Smooth muscle cell (in vitro differentiated cells): Measurements from ENCODE around the gene PAK4. TPM values are rescaled to one million over a fixed set of nuclear protein-coding genes. Genes with fewer than 3 reads are reported as not detected.

Experiments
- DNase-seq: peaks from one replicate; lab custom pipeline; 2025; ENCODE audit not compliant: unreplicated experiment; lab: John Stamatoyannopoulos, UW
- H2AFZ ChIP-seq: fragments of 200-600 bp; sonication (generic); 2 replicates; pipeline ENCODE4 v1.6.0; 2016; ENCODE audit warnings: antibody characterized with exemption, low read depth, mild to moderate bottlenecking
- H3F3A ChIP-seq: fragments of 200-600 bp; sonication (generic); 2 replicates; pipeline ENCODE4 v1.6.0; 2017; ENCODE audit warnings: antibody characterized with exemption, low read depth
- H3K27ac ChIP-seq: fragments of 200-600 bp; sonication (generic); 2 replicates; pipeline ENCODE4 v1.5.1; 2016; ENCODE audit warnings: low read depth, mild to moderate bottlenecking
- H3K27me3 ChIP-seq: fragments of 200-600 bp; sonication (generic); 2 replicates; pipeline ENCODE4 v1.6.1; 2016; ENCODE audit warnings: low read depth, mild to moderate bottlenecking
- H3K36me3 ChIP-seq: fragments of 200-600 bp; sonication (generic); 2 replicates; pipeline ENCODE4 v1.5.1; 2016; ENCODE audit warnings: low read depth
- H3K4me1 ChIP-seq: fragments of 200-600 bp; sonication (generic); 2 replicates; pipeline ENCODE4 v1.5.1; 2016; ENCODE audit warnings: low read depth
- H3K4me2 ChIP-seq: fragments of 200-600 bp; sonication (generic); 2 replicates; pipeline ENCODE4 v1.6.0; 2016; ENCODE audit warnings: mild to moderate bottlenecking
- H3K4me3 ChIP-seq: fragments of 200-600 bp; sonication (generic); 2 replicates; pipeline ENCODE4 v1.5.1; 2016; ENCODE audit warnings: mild to moderate bottlenecking
- H3K79me2 ChIP-seq: fragments of 200-600 bp; sonication (generic); 2 replicates; pipeline ENCODE4 v1.6.0; 2016; ENCODE audit warnings: low read depth, mild to moderate bottlenecking
- H3K9ac ChIP-seq: fragments of 200-600 bp; sonication (generic); 2 replicates; pipeline ENCODE4 v1.6.0; 2016; ENCODE audit warnings: low read depth
- H3K9me3 ChIP-seq: fragments of 200-600 bp; sonication (generic); replicated peaks from 2 replicates; pipeline ENCODE4 v1.5.1; 2016; ENCODE audit warnings: low read depth
- H4K20me1 ChIP-seq: fragments of 200-600 bp; sonication (generic); 2 replicates; pipeline ENCODE4 v1.6.0; 2016; ENCODE audit warnings: low read depth
- CTCF ChIP-seq: fragments of 200-600 bp; sonication (generic); IDR thresholded peaks from 2 replicates; pipeline ENCODE4 v1.5.1; 2017; ENCODE audit warnings: borderline replicate concordance, mild to moderate bottlenecking, antibody characterized with exemption; ENCODE audit not compliant: insufficient read depth, poor library complexity, severe bottlenecking
- WGBS: methylation state at CpG from one replicate; pipeline ENCODE4 v1.1.7; 2016; ENCODE audit warnings: low lambda C conversion rate; 5-methylcytosine and 5-hydroxymethylcytosine counted together
- polyA plus RNA-seq: library from polyadenylated mRNA; unstranded; fragments of >200 nt; fragmentation: Nextera tagmentation; extraction: Ambion mirVana; gene quantifications from 2 replicates; pipeline ENCODE4 v1.2.1, GENCODE V29; 2016
- total RNA-seq: library from RNA; depleted of rRNA; stranded (reverse); fragments of >200 nt; gene quantifications from 2 replicates; pipeline ENCODE4 v1.2.3, GENCODE V29; 2014

Gene PAK4
- total and polyA plus RNA-seq, 2 experiments from 2014 or later, result 11.8 to 19.1 TPM

GRCh38 chr19:39196320-39196719 is 70.7 kb downstream of the PAK4 start:
- no peaks in the 10 kb centered on the region for H3F3A ChIP-seq
- no peak for TF ChIP-seq CTCF
- H3K4me3 ChIP-seq, result no peak overlapping the region
- no peaks in the 10 kb centered on the region for H4K20me1 ChIP-seq
- 20% methylated on average over 7 of the region's 7 CpGs for WGBS
- no peak overlapping the region for H3K27ac ChIP-seq
- no peak overlapping the region for H2AFZ ChIP-seq
- no peaks in the 10 kb centered on the region for H3K9me3 ChIP-seq
- no peak for DNase-seq
- H3K36me3 ChIP-seq, result no peaks in the 10 kb centered on the region
- H3K4me1 ChIP-seq, result no peaks in the 10 kb centered on the region
- H3K27me3 ChIP-seq, result peaks cover 28% of the 10 kb centered on the region
- H3K79me2 ChIP-seq, result no peaks in the 10 kb centered on the region
- no peak overlapping the region for H3K4me2 ChIP-seq
- H3K9ac ChIP-seq, result no peak overlapping the region

- H3K27me3 ChIP-seq, result peaks cover 28% of the 10 kb centered on the region
- no peaks in the 10 kb centered on the region for H3K79me2 ChIP-seq
- H3F3A ChIP-seq, result no peaks in the 10 kb centered on the region
- no peak within 1 kb of the TSS for H3K27ac ChIP-seq
- H3K4me1 ChIP-seq, result no peaks in the 10 kb centered on the region
- peak within 1 kb of the TSS; percentile 81 for H3K4me2 ChIP-seq
- H2AFZ ChIP-seq, result no peak within 1 kb of the TSS
- DNase-seq, result no peak
- H3K36me3 ChIP-seq, result no peaks in the 10 kb centered on the region
- H3K9me3 ChIP-seq, result no peaks in the 10 kb centered on the region
- no peak for TF ChIP-seq CTCF
- WGBS, result 18% methylated on average over 29 of the region's 51 CpGs
- H4K20me1 ChIP-seq, result no peaks in the 10 kb centered on the region
- H3K9ac ChIP-seq, result no peak within 1 kb of the TSS
- H3K4me3 ChIP-seq, result peak within 1 kb of the TSS; percentile 13
Observed at GRCh38 chr19:39196860-39197562, 71.4 kb downstream of the PAK4 start, which contains the start of gene NCCRP1. Gene NCCRP1, plus strand, starts transcription at chr19:39196964. Its CDS starts 19 bp downstream, at chr19:39196983.

- H3K9ac ChIP-seq, result no peak overlapping the region
- H4K20me1 ChIP-seq, result no peaks in the 10 kb centered on the region
- no peak for DNase-seq
- H3F3A ChIP-seq, result no peaks in the 10 kb centered on the region
- H3K27ac ChIP-seq, result no peak overlapping the region
- H2AFZ ChIP-seq, result no peak overlapping the region
- H3K4me3 ChIP-seq, result no peak overlapping the region
- H3K79me2 ChIP-seq, result no peaks in the 10 kb centered on the region
- H3K27me3 ChIP-seq, result peaks cover 28% of the 10 kb centered on the region
- no peaks in the 10 kb centered on the region for H3K9me3 ChIP-seq
- no peaks in the 10 kb centered on the region for H3K36me3 ChIP-seq
- 82% methylated on average over 5 of the region's 5 CpGs for WGBS
- H3K4me2 ChIP-seq, result no peak overlapping the region
- no peak for TF ChIP-seq CTCF
- no peaks in the 10 kb centered on the region for H3K4me1 ChIP-seq
Observed at GRCh38 chr19:39197808-39198207, 72.2 kb downstream of the PAK4 start.

DNA sequence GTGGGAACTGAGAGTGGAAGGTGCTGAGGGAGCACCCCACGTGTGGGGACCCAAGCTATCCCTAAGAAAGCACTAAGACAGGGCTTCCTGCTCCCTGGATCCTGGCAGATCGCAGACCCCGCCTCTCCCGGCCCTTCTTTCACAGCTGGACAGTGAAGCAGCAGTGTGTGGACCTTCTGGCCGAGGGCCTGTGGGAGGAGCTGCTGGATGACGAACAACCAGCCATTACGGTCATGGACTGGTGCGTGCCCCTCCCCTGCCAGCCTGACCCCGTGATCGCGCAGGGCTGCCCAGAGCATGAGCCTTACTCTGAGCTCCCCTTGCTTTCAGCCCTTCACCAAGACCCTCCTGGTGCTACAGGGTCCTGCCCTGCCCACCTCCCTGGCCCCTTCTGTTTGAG is 73.4 kb downstream of the PAK4 start:
- no peak overlapping the region for H2AFZ ChIP-seq
- H3F3A ChIP-seq, result no peaks in the 10 kb centered on the region
- no peak overlapping the region for H3K4me2 ChIP-seq
- H4K20me1 ChIP-seq, result no peaks in the 10 kb centered on the region
- H3K9me3 ChIP-seq, result no peaks in the 10 kb centered on the region
- H3K27ac ChIP-seq, result no peak overlapping the region
- no peak overlapping the region for H3K4me3 ChIP-seq
- WGBS, result 64% methylated on average over 11 of the region's 11 CpGs
- no peaks in the 10 kb centered on the region for H3K36me3 ChIP-seq
- H3K27me3 ChIP-seq, result peaks cover 28% of the 10 kb centered on the region
- H3K79me2 ChIP-seq, result no peaks in the 10 kb centered on the region
- no peaks in the 10 kb centered on the region for H3K4me1 ChIP-seq
- no peak for DNase-seq
- no peak for TF ChIP-seq CTCF
- no peak overlapping the region for H3K9ac ChIP-seq
